HepG2 (cell line): ENCODE measurements around the gene NPFFR1. TPM values are rescaled to one million over a fixed set of nuclear protein-coding genes. Genes with fewer than 3 reads are reported as not detected.

Source experiments
- ETV6 ChIP-seq: sonication (generic); formaldehyde crosslinking; conservative IDR thresholded peaks from 2 replicates; pipeline ENCODE4 v1.4.0; 2020; ENCODE audit warnings: missing genetic modification reagents
- HNF4A ChIP-seq: sonication (generic); formaldehyde crosslinking; IDR thresholded peaks from 2 replicates; pipeline ENCODE4 v1.4.0; 2020; ENCODE audit warnings: missing genetic modification reagents
- HNF4G ChIP-seq, 2 experiments: sonication (generic) in 1 of 2; formaldehyde crosslinking in 1 of 2; IDR thresholded peaks; 2 replicates each; pipeline versions ENCODE4 v1.4.0 to v1.6.1; 2011 to 2020; ENCODE audit warnings: borderline replicate concordance in 2 of 2, low read depth in 2 of 2, mild to moderate bottlenecking in 2 of 2, low read length in 1 of 2, missing genetic modification reagents in 1 of 2, moderate library complexity in 1 of 2
- KLF9 ChIP-seq: IDR thresholded peaks from 2 replicates; pipeline ENCODE4 v1.6.1; 2016; ENCODE audit warnings: low read depth
- LCORL ChIP-seq, 2 experiments: fragments of 450-650 bp in 1 of 2; sonication (generic) in 1 of 2; formaldehyde crosslinking in 1 of 2; IDR thresholded peaks; 2 replicates each; pipeline versions ENCODE4 v1.5.0 to v1.6.1; 2017 to 2020; ENCODE audit warnings: antibody characterized with exemption in 1 of 2, missing genetic modification reagents in 1 of 2
- MAFG ChIP-seq: sonication (generic); formaldehyde crosslinking; IDR thresholded peaks from 2 replicates; pipeline ENCODE4 v1.5.1; 2020; ENCODE audit warnings: mild to moderate bottlenecking, missing genetic modification reagents
- MEF2D ChIP-seq: sonication (generic); formaldehyde crosslinking; IDR thresholded peaks from 2 replicates; pipeline ENCODE4 v1.5.1; 2020; ENCODE audit warnings: mild to moderate bottlenecking, missing genetic modification reagents
- SALL1 ChIP-seq: sonication (generic); formaldehyde crosslinking; IDR thresholded peaks from 2 replicates; pipeline ENCODE4 v1.8.0; 2022; ENCODE audit warnings: mild to moderate bottlenecking, missing genetic modification reagents
- SKI ChIP-seq: fragments of 450-650 bp; IDR thresholded peaks from one replicate; pipeline ENCODE4 v1.6.1; 2018; ENCODE audit warnings: mild to moderate bottlenecking; ENCODE audit not compliant: partially characterized antibody
- TCF7L2 ChIP-seq: IDR thresholded peaks from 2 replicates; pipeline ENCODE4 v1.6.1; 2011; ENCODE audit warnings: mild to moderate bottlenecking, low read depth, low read length, moderate library complexity
- ZMYM3 ChIP-seq: sonication (generic); formaldehyde crosslinking; IDR thresholded peaks from 2 replicates; pipeline ENCODE4 v1.5.1; 2020; ENCODE audit warnings: mild to moderate bottlenecking, missing genetic modification reagents
- ZNF24 ChIP-seq: fragments of 450-650 bp; IDR thresholded peaks from 2 replicates; pipeline ENCODE4 v1.6.1; 2017; ENCODE audit warnings: antibody characterized with exemption, mild to moderate bottlenecking
- ZNF337 ChIP-seq: sonication (generic); formaldehyde crosslinking; IDR thresholded peaks from 2 replicates; pipeline ENCODE4 v1.5.1; 2020; ENCODE audit warnings: missing genetic modification reagents, low read depth, mild to moderate bottlenecking, borderline replicate concordance
- ZNF33A ChIP-seq: sonication (generic); formaldehyde crosslinking; IDR thresholded peaks from 2 replicates; pipeline ENCODE4 v1.5.1; 2020; ENCODE audit warnings: missing genetic modification reagents, mild to moderate bottlenecking, moderate library complexity, borderline replicate concordance
- ZNF367 ChIP-seq: sonication (generic); formaldehyde crosslinking; IDR thresholded peaks from 2 replicates; pipeline ENCODE4 v1.4.0; 2020; ENCODE audit warnings: missing genetic modification reagents, borderline replicate concordance
- ZNF574 ChIP-seq: sonication (generic); formaldehyde crosslinking; IDR thresholded peaks from 2 replicates; pipeline ENCODE4 v1.4.0; 2020; ENCODE audit warnings: missing genetic modification reagents
- ZSCAN20 ChIP-seq: sonication (generic); formaldehyde crosslinking; IDR thresholded peaks from 2 replicates; pipeline ENCODE4 v1.4.0; 2020; ENCODE audit warnings: missing genetic modification reagents, mild to moderate bottlenecking, borderline replicate concordance
- polyA plus RNA-seq, 8 experiments: library from polyadenylated mRNA; depleted of rRNA in 3 of 8; stranded (reverse) in 7 of 8; unstranded in 1 of 8; fragments of >200 nt; fragmentation: Illumina TruSeq in 4 of 8; extraction: Trizol in 4 of 8; gene quantifications; 2 replicates each; pipeline versions ENCODE4 v1.2.1 to v1.2.3, GENCODE V29; 2011 to 2016; ENCODE audit warnings: low read depth in 4 of 8, missing spikeins in 1 of 8, mixed read lengths in 1 of 8; ENCODE audit not compliant: insufficient read depth in 1 of 8
- total RNA-seq, 5 experiments: library from RNA; depleted of rRNA; stranded (reverse); fragments of >200 nt; fragmentation: Illumina TruSeq; extraction: Trizol; gene quantifications; 2 replicates each; pipeline ENCODE4 v1.2.3, GENCODE V29; 2016; ENCODE audit warnings: low read depth in 1 of 5
- TF ChIP-seq, protein P1 (sequence below): sonication (generic); formaldehyde crosslinking; IDR thresholded peaks from 2 replicates; pipeline ENCODE4 v1.4.0; 2020; ENCODE audit warnings: missing genetic modification reagents, borderline replicate concordance
- TF ChIP-seq, protein P2 (sequence below): IDR thresholded peaks from 2 replicates; pipeline ENCODE4 v1.6.1; 2018; ENCODE audit warnings: missing genetic modification reagents, mild to moderate bottlenecking, missing compliant biosample characterization
- TF ChIP-seq, protein P3 (sequence below): sonication (generic); formaldehyde crosslinking; IDR thresholded peaks from 2 replicates; pipeline ENCODE4 v1.5.0; 2020; ENCODE audit warnings: mild to moderate bottlenecking, missing genetic modification reagents, moderate library complexity

Gene NPFFR1
- total and polyA plus RNA-seq, 2 of the 13 experiments (the other 11 are each of a cell fraction or from before 2014, with no cell fraction given): under 0.01 TPM; not detected in 1

GRCh38 chr10:70255329-70256299 lies 28.2 kb downstream of the NPFFR1 start (continued):
- TF ChIP-seq, protein P1, sequence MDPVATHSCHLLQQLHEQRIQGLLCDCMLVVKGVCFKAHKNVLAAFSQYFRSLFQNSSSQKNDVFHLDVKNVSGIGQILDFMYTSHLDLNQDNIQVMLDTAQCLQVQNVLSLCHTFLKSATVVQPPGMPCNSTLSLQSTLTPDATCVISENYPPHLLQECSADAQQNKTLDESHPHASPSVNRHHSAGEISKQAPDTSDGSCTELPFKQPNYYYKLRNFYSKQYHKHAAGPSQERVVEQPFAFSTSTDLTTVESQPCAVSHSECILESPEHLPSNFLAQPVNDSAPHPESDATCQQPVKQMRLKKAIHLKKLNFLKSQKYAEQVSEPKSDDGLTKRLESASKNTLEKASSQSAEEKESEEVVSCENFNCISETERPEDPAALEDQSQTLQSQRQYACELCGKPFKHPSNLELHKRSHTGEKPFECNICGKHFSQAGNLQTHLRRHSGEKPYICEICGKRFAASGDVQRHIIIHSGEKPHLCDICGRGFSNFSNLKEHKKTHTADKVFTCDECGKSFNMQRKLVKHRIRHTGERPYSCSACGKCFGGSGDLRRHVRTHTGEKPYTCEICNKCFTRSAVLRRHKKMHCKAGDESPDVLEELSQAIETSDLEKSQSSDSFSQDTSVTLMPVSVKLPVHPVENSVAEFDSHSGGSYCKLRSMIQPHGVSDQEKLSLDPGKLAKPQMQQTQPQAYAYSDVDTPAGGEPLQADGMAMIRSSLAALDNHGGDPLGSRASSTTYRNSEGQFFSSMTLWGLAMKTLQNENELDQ (CRISPR knock-in tag): no peak
- TF ChIP-seq ZNF33A (no peak), LCORL (IDR thresholded peaks at IDR 0.05) (no peak), LCORL (CRISPR knock-in tag; IDR thresholded peaks at IDR 0.05) (no peak), ZNF367 (CRISPR knock-in tag) (no peak), ZSCAN20 (CRISPR knock-in tag) (no peak), KLF9 (CRISPR knock-in tag) (no peak), ZMYM3 (CRISPR knock-in tag) (0 out of 2 replicates have a peak, but pooled peaks have one; percentile 25), SALL1 (CRISPR knock-in tag) (peak; percentile 9; the same call in 1 of the 2 replicates), ETV6 (CRISPR knock-in tag) (no peak), HNF4A (peak; percentile 13; the same call in 1 of the 2 replicates), TCF7L2 (no peak), MEF2D (CRISPR knock-in tag) (no peak), ZNF574 (CRISPR knock-in tag) (0 out of 2 replicates have a peak, but pooled peaks have one; percentile 2), HNF4G (IDR thresholded peaks at IDR 0.05; ENCODE audit: borderline replicate concordance, low read depth, low read length) (peak; percentile 33; the same call in 1 of the 2 replicates), HNF4G (CRISPR knock-in tag; IDR thresholded peaks at IDR 0.05; ENCODE audit: borderline replicate concordance, low read depth) (no peak), ZNF24 (no peak), SKI (no peak), ZNF337 (CRISPR knock-in tag) (no peak), MAFG (CRISPR knock-in tag) (no peak)
- TF ChIP-seq, protein P2, sequence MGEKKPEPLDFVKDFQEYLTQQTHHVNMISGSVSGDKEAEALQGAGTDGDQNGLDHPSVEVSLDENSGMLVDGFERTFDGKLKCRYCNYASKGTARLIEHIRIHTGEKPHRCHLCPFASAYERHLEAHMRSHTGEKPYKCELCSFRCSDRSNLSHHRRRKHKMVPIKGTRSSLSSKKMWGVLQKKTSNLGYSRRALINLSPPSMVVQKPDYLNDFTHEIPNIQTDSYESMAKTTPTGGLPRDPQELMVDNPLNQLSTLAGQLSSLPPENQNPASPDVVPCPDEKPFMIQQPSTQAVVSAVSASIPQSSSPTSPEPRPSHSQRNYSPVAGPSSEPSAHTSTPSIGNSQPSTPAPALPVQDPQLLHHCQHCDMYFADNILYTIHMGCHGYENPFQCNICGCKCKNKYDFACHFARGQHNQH: no peak
- TF ChIP-seq, protein P3, sequence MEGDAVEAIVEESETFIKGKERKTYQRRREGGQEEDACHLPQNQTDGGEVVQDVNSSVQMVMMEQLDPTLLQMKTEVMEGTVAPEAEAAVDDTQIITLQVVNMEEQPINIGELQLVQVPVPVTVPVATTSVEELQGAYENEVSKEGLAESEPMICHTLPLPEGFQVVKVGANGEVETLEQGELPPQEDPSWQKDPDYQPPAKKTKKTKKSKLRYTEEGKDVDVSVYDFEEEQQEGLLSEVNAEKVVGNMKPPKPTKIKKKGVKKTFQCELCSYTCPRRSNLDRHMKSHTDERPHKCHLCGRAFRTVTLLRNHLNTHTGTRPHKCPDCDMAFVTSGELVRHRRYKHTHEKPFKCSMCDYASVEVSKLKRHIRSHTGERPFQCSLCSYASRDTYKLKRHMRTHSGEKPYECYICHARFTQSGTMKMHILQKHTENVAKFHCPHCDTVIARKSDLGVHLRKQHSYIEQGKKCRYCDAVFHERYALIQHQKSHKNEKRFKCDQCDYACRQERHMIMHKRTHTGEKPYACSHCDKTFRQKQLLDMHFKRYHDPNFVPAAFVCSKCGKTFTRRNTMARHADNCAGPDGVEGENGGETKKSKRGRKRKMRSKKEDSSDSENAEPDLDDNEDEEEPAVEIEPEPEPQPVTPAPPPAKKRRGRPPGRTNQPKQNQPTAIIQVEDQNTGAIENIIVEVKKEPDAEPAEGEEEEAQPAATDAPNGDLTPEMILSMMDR: no peak
